Putamen (tissue), 1 donor: Measurements from ENCODE around the gene SLC22A2.

Source experiments
- DNase-seq: peaks from one replicate; pipeline ENCODE4 v3.0.0-alpha.2; 2016; ENCODE audit warnings: low spot score

Gene SLC22A2

DNA sequence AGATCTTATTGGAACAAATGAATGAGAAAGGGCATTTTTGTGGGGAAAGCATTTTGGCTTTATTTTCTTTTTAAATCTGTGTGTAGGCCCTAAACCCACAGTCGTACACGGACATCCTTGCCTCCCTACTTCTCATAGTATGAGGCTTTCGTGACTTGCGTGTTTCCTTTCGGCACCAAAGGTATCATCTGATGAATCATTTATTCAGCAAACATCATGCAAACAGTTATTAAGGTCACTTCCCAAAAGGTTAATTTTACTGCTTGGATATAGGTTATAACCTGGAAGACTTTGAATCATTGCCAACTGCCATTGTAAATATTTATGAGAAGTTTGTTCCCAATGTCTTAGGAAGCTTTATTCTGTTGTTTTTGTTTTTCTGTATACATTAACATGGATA is 15.1 kb upstream of the SLC22A2 start:
- no peak for DNase-seq

DNA sequence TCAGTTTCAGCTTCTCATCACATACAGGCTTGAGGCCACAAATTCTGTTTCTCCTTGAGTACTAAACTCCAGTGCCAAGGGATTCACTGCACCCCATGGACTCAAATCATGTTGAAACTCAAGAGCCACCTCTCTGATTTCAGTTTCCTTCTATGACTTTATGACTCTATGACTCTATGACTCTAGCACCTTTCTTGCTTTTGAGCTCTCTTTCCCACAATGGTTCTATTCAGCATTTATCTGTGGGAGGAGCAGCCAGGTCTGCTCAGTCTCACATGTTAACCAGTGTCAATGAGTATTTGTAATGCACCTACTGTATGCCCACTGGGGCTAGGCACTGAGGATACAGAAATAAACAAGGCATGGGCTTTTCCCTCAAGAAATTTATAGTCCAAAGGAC is 14.6 kb upstream of the SLC22A2 start:
- DNase-seq = no peak

DNA sequence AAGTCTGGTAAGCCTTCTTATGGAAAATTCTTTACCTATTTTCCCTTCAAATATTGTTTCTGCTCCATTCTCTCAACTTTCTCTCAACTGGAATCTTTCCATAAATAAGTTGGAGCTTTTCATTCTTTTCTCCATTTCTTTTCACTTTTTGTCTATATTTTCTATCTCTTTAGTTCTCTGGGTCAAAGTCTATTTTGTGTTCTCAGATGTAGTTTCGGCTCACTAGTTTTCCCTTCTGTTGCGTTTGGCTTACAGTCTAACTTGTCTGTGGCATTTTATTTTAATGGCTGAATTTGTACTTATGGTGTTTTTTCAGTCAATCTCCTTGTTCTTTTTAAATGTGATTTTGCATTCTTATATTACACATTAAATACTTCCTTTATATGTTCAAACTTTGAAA is 14.1 kb upstream of the SLC22A2 start:
- DNase-seq = no peak

DNA sequence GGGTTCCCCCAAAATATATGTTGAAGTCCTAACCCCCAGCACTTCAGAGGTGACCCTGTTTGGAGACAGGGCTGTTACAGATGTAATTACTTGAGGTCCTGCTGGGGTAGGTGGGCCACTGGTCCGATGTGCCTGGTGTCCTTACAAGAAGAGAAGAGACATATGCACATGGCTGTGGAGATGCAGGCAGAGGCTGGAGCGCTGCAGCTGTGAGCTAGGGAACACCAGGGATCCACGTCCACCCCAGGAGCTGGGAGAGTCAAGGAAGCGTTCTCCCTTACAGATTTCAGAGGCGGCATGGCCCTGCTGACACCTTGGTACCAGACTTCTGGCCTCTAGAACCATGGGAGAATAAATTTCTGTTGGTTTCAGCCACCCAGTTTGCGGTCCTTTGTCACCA is 11.7 kb upstream of the SLC22A2 start:
- DNase-seq = no peak

DNA sequence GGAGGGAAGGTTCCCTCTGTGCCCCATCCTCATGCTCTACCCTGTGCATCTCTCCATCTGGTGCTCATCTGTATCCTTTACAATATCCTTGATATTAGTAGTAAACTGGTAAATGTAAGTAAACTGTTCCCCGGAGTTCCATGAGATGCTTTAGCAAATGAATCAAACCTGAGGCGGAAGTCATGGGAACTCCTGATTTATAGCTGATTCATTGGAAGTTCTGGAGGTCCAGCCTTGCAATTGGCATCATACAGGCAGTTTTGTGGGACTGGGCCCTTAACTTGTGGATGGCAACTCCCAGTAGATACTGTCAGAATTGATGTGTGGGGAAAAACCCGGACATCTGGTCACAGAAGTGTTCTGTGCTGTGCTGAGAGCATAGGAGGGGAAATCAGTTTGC is 11.2 kb upstream of the SLC22A2 start:
- DNase-seq = no peak

DNA sequence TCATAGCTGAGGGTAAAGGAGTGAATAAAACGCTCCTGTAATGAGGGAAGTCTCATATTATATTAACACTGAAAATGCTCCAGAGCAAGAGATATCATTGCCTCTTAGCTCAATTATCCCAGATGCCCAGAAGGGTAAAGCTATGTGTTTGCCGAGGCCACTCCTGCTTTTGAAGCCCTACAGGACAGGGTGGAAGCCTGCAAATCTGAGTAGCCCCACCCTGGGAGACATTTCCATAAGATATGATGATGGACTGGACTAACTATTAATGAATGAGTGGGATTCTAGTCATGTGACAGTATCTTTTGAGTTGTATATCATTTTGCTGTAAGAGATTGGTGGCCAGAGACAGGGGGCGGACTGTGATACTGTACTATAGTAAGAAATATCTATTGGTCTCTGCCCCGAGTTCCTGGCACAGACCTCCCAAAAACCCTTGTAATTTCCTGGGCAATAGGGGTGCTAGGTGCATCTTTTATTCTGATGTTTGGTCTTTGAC is 10.5 kb upstream of the SLC22A2 start:
- DNase-seq = no peak

DNA sequence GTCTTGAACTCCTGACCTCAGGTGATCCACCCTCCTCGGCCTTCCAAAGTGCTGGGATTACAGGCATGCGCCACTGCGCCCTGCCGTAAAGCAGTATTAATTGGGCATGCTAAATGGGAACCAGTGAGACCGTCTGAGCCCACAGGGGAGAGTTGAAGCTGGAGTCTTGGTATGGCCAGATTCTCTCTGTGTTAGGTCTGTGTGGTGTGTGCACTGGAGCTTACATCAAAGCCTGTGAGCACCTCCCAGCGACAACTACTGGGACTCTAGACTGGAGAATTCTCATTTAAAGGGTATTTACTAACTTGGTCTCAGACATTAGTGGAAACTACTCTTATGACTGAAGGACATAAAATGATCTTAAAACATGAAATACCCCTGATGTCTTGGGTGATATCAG is 8.5 kb upstream of the SLC22A2 start:
- no peak for DNase-seq

DNA sequence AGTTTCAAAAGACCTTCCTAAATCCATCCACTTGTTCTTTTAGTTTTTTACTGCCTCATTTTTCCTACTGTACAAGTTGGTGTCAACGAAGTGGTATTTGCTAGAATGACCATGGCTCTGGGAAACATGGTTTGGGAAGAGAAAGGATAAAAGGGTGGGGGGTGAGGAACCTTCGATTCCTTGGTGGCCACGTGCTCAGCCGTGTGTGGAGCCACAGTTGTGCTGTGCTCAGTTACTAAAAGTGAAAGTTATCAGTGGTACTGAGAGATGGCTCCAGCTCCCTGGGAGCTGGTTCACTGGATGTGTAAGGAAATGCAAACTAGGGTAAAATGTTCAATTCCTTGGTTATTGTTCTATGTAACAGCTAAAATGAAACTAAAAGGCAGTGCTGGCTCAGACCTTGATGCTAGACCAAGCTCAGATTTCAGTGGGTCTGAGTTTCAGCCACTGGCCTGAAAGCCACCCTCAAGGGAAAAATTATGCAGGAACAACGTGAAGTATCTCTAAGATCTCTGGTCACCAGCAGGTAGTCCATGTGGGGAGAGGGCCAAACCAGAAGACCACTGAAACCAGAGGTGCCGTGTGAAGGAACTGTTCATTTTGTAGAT is 7.4 kb upstream of the SLC22A2 start:
- no peak for DNase-seq

DNA sequence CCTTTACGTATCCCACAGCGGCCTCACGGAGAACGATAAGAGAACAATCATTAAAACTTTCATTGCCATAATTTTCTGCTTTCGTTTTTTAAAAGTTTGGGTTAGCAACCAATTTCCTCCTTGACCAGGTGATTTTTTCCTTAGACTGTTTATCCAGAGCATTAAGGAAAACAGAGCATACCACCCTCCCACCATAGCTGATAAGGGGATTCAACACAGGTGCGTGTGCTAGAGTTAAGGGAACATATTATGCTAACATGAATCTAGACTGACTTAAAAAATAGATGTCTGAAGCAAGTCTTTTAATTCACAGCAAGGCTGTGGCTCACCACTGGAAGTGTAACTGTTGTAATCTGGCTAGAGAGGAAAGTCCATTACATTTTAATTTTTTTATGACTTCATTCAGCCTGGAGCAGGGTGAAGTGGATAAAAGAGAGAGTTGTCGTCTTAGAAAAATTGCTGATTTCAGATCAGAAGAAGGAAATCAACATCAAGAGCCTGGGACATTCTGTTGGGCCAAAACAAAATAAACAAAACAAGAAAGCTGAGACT is 5.5 kb upstream of the SLC22A2 start:
- DNase-seq = no peak

DNA sequence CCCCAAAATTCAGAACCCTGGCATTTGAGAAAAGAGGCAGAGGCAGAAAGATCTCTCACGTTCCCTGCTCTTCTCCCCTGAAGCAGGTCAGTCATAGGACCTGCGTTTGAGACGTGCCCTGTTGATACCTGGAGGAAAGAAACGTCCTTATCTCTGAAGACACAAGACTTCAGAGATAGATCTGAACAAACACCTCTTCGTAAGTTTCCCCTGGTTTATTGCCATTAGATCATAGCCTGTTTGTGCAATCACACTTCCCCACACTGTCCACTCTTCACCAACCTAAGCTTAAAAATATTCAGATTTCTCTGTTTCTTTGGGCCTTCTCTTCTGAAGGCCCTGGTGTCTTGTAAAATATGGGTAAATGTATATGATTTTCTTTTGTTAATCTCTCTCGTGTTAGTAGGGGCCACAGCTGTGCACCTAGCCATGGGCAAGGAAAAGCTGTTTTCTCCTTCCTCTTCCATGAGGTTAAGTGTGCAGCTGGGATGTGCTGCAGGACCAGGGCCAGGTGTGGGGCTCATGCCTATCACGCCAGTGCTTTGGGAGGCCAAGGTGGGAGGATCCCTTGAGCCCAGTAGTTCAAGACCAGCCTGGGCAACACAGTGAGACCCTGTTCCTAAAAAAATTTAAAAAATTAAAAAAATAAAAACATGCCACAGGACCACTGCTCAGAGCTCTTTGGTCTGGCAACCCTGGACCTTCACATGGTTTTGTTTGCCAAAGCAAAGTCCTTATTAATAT is 4.7 kb upstream of the SLC22A2 start:
- no peak for DNase-seq

DNA sequence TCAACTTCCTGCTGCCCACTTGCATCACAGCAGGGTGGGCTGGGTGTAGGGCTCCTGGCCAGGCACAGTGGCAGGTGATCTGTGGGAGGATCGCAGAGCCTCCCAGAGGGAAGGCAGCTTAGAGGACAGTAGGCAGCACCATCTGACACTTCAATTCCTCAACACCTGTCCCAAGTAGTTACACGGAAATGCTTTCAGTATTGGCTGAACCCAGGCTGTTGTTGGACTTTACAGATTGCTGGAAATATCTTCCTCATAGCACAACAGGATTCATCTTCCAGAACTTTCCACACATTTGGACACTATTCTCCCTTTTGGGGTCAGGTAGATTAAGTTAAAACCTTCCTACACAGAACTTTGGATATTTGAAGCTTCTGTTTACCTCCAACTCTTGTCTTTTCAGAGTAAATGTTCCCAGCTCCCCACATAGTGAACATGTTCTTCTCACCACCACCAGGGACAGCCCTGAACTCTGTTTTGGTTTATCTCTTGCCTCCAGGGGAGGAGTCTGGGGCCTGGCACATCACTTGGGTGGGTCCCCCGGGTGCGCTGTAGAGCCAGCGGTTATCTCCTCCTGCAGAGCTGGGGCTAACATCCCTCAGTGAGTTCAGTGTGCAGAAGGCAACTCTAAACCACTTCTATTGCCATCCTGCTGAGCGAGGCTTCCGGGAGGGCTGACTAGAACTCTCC is 3.5 kb upstream of the SLC22A2 start:
- no peak for DNase-seq

DNA sequence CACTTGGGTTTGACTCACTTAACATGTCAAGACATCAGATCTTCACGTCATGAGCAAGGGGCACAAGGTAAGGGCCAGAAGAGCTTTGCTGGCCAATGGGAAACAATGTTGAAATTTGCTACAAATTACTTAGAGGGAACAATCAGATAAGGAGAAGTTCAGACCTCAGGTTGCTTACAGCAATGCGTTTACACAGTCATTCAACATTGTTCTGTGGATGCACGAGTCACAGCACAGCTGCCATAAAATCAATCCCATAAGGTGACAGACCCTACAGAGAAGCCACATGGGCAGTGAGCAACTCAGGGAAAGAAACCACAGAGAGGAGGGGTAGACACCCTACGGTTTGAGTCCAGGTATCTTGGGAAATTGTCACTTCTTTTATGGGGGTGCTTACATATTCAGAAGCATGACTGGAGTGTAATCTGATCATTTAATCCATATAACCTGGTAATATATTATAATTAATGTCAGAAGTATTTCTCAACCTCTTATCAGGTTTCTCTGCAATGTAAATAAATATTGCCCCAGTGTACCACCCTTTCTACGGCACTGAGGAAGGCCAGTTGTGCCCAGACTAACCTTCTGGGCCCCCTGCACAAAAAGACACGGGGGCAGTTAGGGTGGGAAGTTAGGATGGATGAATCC is 2.3 kb upstream of the SLC22A2 start:
- no peak for DNase-seq

DNA sequence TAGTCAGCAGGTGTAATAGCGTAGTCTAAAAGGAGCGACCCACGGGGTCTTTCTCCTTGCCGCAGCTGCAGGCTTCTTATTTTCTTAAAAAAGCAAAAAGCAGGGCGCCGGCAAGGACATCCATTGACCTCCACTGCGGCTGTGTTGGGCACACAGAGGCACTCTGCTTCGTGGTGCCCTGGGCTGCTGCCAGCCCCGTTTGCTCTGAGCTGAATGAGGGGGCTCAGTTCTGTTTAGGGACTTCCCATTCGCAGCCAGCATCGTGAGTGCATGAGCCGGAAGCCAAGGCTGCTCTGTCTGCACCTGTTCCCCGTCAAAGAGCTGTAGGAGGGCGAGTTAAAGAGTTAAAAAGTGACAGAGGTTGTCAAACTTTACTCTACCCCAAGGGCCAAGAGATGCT is 1.7 kb upstream of the SLC22A2 start:
- DNase-seq = no peak

DNA sequence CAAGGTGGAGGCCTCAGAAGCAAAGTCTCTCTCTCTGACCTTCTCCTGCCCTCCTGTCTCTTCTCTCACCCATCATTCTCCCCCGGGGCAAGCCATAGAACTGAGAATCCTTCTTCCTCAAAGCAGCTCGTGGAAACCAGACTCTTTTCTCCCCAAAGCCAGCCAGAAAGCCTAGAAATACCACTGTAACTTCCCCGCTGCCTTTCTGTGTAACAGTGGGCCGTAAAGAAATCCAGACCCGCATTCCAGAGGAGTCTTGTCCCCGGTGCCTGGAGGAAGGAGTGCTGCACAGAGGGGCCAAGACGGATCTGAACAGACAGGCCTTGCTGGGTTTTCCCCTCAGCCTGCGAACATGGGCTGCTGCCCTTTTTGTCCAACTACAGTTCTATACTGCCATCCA is 977 bp upstream of the SLC22A2 start:
- DNase-seq = no peak

DNA sequence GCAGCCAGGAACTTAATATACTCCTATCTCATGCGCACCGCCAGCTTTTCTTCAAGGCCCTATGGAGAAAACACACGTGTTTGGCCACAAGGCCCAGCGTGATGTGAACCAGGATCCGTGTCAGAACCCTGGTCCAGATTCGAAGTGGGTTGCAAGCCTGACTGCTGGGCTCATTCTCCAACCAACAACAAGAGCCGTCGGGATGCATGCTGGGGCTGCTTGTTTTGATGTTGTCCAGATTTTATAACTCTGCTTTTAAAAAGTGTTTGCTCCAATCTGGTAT is 463 bp upstream of the SLC22A2 start:
- no peak for DNase-seq

DNA sequence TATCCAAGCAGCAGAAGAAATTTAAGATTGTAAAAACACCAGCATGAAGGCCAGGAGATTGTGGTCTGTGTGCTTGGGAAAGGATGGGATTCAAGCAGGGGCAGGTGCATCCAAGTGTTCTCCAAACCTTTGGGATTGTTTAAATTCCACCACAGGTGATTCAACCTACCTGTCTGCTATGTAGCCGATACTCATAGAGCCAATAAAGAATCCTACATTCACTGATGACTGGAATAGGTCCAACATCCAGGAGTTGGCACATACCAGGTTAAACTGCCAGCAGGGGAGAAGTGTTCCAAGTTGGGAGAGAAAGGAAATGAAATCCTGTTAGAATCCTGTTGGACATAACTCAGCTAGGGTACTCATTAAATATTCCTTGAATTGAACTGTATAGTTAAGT is 2.2 kb downstream of the SLC22A2 start:
- DNase-seq = no peak

DNA sequence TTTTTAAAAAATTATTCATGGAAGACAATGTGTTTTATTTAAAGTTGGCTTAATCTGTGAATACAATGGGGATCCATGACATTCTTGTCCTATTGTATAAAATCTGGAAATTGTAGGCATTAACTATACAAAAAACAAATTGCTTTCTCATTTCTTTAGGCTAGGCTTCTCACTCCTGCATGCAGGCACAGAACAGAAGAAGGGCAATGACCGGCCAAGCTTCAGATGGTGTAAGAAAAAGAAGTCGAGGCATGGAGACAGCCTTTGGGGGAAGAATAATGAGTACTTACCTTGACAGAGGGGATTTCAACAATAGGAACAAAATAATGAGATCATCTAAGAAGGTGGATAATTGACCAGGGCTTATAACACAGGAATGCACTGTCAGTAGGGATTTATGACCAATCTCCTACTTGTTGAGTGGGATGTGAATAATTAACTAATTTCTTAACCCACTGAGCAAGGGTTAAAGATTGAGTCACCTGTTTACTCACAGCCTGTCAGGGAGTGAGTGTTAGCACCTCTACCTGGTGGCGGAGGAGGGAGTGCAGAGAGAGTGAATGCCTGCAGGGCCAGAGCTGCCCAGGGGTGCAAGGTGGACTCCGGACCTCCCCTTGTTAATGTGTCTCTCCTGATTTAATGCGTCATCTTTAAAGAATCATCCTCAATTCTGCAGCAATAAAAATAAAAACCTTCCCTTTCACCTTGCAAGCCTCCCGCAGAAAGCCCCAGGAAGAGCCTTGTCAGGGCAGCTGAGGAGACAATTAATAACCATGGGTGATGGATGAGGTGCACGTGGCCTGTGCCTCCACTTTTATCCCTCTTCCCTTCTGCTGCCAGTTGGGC is 3.9 kb downstream of the SLC22A2 start:
- DNase-seq = no peak

DNA sequence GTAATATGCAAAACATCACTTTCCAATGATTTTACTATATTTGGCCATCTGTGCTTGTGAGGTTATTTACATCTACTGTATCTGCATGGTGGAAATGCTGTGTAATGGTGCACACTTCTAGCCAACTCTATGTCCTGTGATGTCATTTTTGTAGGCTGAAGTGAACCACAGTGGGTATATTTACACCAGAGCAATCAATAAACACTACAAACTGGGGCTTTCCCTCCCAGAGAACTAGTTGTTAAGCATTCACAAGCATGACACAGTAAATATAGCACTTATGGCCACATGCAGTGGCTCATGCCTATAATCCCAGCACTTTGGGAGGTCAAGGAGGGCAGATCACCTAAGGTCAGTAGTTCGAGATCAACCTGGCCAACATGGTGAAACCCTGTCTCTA is 4.9 kb downstream of the SLC22A2 start:
- no peak for DNase-seq

DNA sequence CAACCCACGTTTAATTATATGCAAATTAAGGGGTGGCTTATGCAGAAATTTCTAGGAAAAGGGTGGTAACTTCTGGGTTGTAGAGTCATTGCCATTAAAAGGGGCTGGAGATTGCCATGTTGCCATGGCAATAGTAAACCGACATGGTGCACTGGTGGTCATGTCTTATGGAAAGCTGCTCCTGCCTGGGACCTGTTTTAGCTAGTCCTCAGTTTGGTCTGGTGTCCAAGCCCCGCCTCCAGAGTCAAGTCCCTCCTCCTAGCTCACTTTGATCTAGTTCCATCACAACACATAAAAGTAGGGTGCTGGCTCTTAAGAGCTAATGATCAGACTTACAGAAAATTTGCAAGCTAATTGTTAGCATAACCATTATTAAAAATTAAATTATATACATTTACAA is 5.3 kb downstream of the SLC22A2 start:
- DNase-seq = no peak

DNA sequence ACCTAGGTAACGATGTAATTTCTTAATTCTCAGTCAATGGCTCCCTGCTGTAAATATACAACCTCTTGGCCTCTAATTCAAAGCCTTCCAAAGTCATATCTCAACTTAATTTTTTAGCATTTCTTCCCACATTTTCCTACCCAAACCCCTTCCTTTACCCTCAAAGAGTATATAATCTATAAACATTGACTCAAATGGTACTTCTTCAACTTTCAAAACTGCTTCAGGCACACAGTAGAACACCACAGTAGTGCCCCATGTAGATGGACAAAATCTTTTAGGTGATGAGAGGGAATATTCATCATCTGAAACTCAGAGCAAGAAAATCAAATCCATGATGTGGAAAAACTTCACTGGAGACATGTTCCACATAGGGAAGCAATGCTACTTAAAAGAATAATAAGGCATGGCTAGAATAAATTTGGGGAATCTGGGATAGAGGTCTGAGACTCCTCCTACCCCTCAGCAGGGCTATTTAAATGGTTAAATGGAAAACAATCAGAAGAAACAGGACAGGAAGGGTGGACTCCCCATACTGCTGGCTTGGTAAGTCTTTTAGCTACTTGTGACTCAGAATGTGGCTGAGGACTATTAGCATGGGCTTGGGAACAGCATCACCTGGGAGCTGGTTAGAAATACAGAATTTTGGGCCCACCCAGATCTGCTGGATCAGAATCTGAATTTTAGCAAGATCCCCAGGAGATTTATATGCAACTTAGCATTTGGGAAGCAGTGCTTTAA is 6.4 kb downstream of the SLC22A2 start:
- no peak for DNase-seq

DNA sequence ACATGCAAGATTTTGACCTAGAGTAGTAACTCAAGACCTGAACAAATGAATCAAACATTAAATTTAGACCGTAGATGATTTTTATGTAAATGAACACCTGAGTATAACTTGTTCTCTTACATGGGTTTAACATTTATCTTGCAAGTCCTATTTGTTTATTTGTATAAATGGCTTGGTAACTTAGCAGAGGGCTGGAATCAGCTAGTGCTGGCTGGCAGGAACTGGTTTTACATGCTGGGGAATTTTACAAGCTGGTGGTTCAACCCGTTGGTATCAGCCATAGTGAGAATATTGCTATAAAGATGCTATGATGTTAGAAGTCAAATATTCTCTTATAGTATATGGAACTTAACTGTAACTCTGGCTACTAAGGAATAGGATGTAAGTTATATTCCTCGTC is 8.9 kb downstream of the SLC22A2 start:
- DNase-seq = no peak
